GM18519 (cell line): Measurements from ENCODE around the gene SHISAL2B.
"Not testable (repeated sequence)": the region's sequence is repeated elsewhere in the genome, so short reads cannot be mapped to it uniquely, and the experiment has no call there.

ENCODE experiments used
- ATAC-seq: cut with Tn5 transposase; IDR thresholded peaks from one replicate; pipeline ENCODE4 v1.9.1; 2021; ENCODE audit warnings: mild to moderate bottlenecking, moderate library complexity; ENCODE audit not compliant: unreplicated experiment, low FRiP score

The SHISAL2B gene

DNA sequence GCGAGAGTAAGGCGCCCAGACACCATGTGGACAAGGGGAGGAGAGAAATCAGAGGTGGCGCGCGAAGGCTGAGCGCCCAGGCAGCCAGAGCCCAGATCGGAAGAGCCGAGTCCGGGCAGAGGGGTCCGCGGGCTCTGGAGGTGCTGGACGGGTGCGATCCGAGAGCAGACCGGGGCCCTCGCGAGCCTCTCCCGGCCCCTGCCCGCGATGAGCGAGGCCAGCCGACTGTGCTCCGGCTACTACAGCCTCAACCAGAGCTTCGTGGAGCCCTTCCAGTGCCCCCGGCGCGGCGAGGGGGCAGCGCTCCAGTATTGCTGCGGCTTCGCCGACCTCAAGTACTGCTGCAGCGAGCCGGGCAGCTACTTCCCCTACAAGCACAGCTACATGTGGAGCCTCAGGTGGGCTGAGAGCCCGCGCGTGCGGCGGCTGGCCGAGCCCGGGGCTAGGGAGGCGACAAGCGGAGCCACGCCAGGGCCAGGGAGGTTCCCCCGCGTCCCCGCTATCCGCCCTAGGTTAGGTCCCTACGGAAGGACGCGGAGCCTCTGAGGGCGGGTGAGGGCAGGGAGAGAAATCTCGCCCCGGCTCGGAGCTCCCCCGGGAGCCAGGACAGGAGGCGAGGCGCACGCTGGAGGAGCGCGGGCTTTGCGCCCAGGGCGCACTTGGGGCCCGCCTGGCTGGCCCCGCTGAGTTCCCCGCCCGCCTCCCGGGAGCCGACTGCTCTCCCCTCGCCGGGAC is at the start of gene SHISAL2B:
Gene SHISAL2B (plus strand): TSS at position 87 of the 735 bp plus-strand sequence. CDS start 121 bp downstream, at position 208.
- no peak for ATAC-seq

DNA sequence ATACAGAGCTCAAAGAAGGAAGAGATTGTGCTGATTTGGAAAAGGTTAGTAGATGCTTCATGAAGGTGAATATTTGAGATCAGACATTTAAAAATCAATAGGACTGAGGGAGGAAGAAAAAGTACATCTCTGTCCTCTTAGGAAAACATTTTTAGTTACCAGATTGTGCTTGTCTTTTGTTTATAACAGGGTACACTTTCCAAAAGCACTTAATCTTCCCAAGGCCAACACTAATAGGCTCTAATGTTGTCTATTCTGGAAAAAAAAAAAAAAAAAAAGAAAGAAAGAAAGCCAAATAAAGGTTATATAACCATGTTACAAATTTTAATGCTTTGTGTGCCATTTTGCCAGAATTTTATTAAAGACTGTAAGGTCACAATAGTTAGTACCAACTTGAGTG is 45.5 kb upstream of the SHISAL2B start:
- ATAC-seq: no peak

GRCh38 chr5:64646169-64646568 is 44.1 kb upstream of the SHISAL2B start:
- no peak for ATAC-seq

- no peak for ATAC-seq
Measured at GRCh38 chr5:64649512-64649911, 40.8 kb upstream of the SHISAL2B start.

GRCh38 chr5:64653766-64654560 is 36.3 kb upstream of the SHISAL2B start:
- ATAC-seq: no peak

- no peak for ATAC-seq
Measured at GRCh38 chr5:64654561-64654938, 35.8 kb upstream of the SHISAL2B start.

GRCh38 chr5:64655596-64655995 is 34.7 kb upstream of the SHISAL2B start:
- ATAC-seq: no peak

DNA sequence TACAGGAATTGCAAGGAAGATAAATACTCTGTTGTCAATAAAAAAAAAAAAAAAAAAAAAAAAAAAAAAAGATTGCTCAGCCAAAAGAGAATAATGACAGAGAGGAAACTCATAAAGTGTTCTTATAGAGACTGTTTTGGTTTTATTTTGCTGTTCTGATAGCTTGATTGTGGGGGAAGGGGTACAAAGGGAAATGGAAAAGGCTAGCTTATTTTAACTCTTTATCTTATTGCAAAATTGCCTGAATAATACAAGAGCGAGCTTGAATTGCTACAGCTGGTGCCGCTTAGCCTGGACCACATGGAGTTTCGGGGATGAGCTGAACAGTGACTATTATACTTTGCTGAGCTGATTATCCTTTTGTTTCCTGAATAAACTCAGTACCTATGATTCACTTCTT is 31.0 kb upstream of the SHISAL2B start:
- ATAC-seq: no peak

- not testable (repeated sequence) for ATAC-seq
Measured at GRCh38 chr5:64663181-64663580, 27.1 kb upstream of the SHISAL2B start.

DNA sequence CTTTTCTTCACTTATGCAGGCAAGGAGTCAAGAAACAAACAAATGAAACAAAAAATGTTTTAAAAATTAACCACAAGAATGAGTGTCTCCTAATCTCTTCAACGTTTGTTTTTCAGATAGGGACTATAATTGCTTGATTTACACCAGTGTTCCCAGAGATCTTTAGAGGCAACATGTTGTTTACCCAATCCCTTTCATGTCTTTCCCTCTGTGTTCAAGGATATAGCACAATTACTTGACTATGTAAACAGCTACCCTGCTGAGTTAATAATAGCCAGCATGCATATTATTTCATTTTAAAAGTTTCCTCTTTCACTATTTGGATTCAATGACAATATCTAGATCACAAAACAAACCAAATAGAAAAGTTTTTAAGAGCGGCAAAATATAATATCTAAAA is 25.1 kb upstream of the SHISAL2B start:
- ATAC-seq: no peak

DNA sequence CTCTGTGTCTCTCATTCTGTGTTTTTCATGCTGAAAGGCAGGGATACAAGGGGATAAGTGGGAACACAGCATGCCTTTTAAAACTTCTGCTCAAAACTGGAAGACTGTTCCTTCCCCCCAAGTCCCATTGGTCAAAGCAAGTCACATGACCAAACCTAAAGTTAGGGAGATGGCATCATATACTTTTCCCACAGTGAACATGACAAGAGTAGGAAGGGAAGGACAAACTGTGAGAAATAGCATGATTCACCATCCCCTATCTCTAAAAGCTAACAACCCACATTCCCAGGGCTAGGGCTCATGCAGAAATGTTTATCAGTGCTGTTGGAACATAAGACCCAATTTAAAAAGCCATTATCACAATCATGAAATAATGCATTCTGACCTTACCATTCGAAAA is 24.2 kb upstream of the SHISAL2B start:
- no peak for ATAC-seq

- no peak for ATAC-seq
Measured at GRCh38 chr5:64667068-64667467, 23.2 kb upstream of the SHISAL2B start.

GRCh38 chr5:64670277-64670676 is 20.0 kb upstream of the SHISAL2B start:
- ATAC-seq: no peak

GRCh38 chr5:64671678-64672077 is 18.6 kb upstream of the SHISAL2B start:
- no peak for ATAC-seq

- ATAC-seq: no peak
Measured at GRCh38 chr5:64678374-64678773, 11.9 kb upstream of the SHISAL2B start.

- ATAC-seq: no peak
Measured at GRCh38 chr5:64680289-64680688, 10.0 kb upstream of the SHISAL2B start.

DNA sequence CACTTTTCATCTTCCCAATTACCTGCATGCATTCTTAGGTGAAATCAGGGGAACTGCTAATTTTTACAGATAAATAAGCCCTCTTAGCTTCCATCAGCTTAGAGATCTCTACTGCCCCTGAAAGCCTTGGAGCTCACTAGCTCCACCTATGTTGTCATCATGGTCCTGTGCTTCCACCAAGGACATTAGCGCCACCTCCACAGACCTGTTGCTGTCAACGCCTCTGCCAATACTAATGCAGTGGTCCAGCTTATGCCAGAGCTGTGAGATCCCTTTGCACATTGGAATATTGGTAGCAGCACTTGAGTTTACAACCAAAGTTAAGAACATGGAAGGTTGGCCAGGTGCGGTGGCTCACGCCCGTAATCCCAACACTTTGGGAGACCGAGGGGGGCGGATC is 7.7 kb upstream of the SHISAL2B start:
- no peak for ATAC-seq

DNA sequence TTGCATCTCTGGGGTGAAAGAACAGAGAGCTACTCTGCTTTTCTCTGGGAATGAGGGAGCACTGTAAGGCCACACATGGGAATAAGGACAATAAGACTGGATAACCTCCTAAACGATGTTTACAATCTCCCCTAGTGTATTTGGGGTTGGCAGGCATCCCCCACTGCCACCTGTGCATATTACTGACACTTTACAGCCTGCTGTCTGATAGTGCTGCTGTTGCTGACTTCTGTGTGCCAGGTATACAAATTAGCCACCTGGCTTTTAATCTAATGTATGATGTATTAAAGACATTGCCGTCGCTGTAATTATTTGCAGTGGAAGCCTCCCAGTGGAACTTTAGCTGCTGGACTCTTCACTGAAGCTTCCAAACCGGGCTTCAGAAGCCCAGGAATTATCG is 4.4 kb upstream of the SHISAL2B start:
- no peak for ATAC-seq

GRCh38 chr5:64688391-64688790 is 1.9 kb upstream of the SHISAL2B start:
- no peak for ATAC-seq

DNA sequence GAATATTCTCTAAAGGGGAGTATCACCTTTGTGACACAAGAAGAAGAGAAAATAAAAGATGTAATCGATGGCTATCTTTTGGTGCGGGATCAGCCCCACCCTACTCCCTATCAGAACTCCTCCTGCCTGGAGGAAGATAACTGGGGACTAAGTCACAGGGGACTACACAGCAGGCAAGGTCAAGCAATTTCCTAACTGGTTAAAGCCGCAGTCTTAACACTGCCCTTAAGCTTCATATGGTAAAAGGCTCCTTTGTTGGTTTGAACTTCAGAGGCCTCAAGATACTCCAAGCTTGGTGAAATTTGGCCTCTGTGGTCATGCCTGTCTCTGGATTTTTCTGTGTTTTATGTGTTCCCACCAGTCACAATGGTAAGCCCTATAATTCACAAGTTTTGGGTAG is 1.3 kb upstream of the SHISAL2B start:
- no peak for ATAC-seq

DNA sequence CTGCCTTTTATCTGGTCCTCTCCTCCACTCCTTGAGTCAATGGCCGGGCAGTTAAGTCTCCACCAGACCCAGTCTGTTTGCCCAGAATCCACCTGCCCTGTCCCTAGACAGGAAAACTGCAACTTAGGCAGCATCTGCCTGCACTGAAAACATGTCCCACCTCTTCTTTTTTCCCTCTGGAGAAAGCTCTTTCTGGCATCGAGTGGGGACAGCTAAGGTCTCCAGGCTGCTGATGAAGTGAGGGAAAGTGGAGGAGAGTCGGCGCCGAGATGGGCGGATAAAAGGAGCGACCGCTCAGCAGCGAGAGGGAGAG is 243 bp upstream of the SHISAL2B start:
- ATAC-seq: no peak

DNA sequence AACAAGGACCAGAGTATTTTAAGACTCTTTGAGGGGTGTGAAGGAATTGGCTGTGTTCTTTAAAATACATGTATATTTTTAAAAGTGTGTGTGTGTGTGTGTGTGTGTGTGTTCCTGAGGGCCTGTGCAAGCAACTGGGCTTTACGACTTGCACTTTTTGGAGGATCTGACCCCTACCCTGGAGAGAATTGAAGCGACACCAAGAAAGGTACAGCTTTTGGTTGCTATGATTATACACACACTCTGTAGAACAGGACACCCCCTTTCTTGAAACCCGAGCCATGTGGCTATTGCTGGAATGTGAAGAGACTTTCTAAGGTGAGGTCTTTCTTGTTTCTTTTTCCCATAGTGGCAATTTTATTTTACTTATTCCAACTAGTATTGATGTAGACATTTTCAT is 988 bp downstream of the SHISAL2B start:
- no peak for ATAC-seq
